Fibroblast of pulmonary artery (primary cell): Measurements from ENCODE around the gene ABCB8.
A peak's percentile ranks its signal among the peaks of the same experiment; 100 is the strongest.
"Not testable (repeated sequence)": the region's sequence is repeated elsewhere in the genome, so short reads cannot be mapped to it uniquely, and the experiment has no call there.

Experiments used
- DNase-seq: peaks from one replicate; pipeline ENCODE4 v3.0.0-alpha.2; 2010; ENCODE audit warnings: low read depth
- H3K4me3 ChIP-seq: replicated peaks from 2 replicates; pipeline ENCODE4 v1.5.1; 2011; ENCODE audit warnings: low read depth, mild to moderate bottlenecking, control low read depth, low read length, moderate library complexity
- TF ChIP-seq, protein P1 (sequence below): IDR thresholded peaks from 2 replicates; pipeline ENCODE4 v1.5.1; 2011; ENCODE audit warnings: mild to moderate bottlenecking, control low read depth, low read length, inconsistent platforms; ENCODE audit errors: missing control alignments

Gene ABCB8

GRCh38 chr7:151025924-151026671, 2.2 kb upstream of the ABCB8 start:
- TF ChIP-seq, protein P1, sequence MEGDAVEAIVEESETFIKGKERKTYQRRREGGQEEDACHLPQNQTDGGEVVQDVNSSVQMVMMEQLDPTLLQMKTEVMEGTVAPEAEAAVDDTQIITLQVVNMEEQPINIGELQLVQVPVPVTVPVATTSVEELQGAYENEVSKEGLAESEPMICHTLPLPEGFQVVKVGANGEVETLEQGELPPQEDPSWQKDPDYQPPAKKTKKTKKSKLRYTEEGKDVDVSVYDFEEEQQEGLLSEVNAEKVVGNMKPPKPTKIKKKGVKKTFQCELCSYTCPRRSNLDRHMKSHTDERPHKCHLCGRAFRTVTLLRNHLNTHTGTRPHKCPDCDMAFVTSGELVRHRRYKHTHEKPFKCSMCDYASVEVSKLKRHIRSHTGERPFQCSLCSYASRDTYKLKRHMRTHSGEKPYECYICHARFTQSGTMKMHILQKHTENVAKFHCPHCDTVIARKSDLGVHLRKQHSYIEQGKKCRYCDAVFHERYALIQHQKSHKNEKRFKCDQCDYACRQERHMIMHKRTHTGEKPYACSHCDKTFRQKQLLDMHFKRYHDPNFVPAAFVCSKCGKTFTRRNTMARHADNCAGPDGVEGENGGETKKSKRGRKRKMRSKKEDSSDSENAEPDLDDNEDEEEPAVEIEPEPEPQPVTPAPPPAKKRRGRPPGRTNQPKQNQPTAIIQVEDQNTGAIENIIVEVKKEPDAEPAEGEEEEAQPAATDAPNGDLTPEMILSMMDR, result no peak
- no peak for DNase-seq
- H3K4me3 ChIP-seq, result no peak overlapping the region

GRCh38 chr7:151026771-151027727, 1.2 kb upstream of the ABCB8 start:
- not testable (repeated sequence) for H3K4me3 ChIP-seq

DNA sequence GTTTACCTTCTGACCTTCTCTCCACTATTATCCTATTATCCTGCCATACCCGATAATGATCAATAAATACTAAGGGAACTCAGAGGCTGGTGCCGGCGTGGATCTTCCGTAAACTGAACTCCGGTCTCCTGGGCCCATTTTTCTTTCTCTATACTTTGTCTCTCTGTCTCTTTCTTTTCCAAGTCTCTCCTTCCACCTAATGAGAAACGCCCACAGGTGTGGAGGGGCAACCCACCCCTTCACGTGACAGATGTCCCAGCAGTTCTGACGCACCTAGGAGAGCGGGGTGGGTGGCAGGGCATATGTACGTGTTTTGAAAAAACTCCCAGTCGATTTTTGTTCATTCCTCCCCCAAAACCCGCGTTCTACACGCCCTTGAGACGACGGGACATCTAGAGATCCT, 521 bp upstream of the ABCB8 start:
- H3K4me3 ChIP-seq, result peak overlapping the region; percentile 88
- DNase-seq, result not testable (repeated sequence)

More at GRCh38 chr7:151026771-151027727, 1.2 kb upstream of the ABCB8 start:
- DNase-seq, result not testable (repeated sequence)

- TF ChIP-seq, protein P1, result no peak
- no peak for DNase-seq
- H3K4me3 ChIP-seq, result peak overlapping the region; percentile 88
Observed at GRCh38 chr7:151028948-151029501, 775 bp downstream of the ABCB8 start.

DNA sequence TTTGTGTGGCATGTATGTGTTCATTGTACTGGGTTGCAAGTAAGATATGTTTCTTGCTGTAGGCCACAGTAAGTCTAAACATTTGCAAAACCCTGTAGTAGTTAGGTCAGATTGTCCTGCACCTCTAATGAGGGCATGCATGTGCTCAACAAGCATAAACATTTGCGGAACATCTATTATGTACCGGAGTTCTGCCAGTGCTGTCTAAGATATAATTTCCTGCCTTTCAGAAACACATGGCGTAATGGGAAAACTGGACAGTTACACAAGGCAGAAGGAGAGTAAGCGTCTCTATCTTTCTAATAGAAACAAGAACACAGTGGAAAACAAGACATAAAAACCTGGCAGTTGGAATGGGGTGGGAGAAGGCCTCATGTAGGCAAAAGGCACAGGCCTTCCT, 2.8 kb downstream of the ABCB8 start:
- no peak overlapping the region for H3K4me3 ChIP-seq
- no peak for DNase-seq
- TF ChIP-seq, protein P1, result no peak

GRCh38 chr7:151032936-151033863, 5.0 kb downstream of the ABCB8 start:
- DNase-seq, result no peak
- no peak overlapping the region for H3K4me3 ChIP-seq
- TF ChIP-seq, protein P1, result no peak

GRCh38 chr7:151033864-151034249, 5.6 kb downstream of the ABCB8 start:
- TF ChIP-seq, protein P1, result no peak

More at GRCh38 chr7:151033864-151034249, 5.6 kb downstream of the ABCB8 start:
- no peak overlapping the region for H3K4me3 ChIP-seq
- DNase-seq, result no peak
